AG04450 (cell line): Measurements from ENCODE around the gene KCTD21. TPM values are rescaled to one million over a fixed set of nuclear protein-coding genes. Genes with fewer than 3 reads are reported as not detected.
A peak's percentile ranks its signal among the peaks of the same experiment; 100 is the strongest.

ENCODE experiments used
- CTCF ChIA-PET: fragments of 300-600, 350-600 bp; formaldehyde crosslinking; extraction: SDS; loops from one replicate; lab custom pipeline; 2022; ENCODE audit warnings: antibody characterized with exemption, inconsistent platforms; lab: Charles Lee
- POLR2A ChIA-PET: fragments of 350-600 bp; formaldehyde crosslinking; extraction: SDS; loops from one replicate; lab custom pipeline; 2021; ENCODE audit warnings: antibody characterized with exemption, inconsistent platforms; lab: Yijun Ruan, JAX
- DNase-seq: peaks from one replicate; pipeline ENCODE4 v3.0.0-alpha.2; 2011; ENCODE audit warnings: low read depth, low spot score
- H3K27ac ChIP-seq: one replicate; pipeline ENCODE4 v1.5.1; 2012; ENCODE audit warnings: low read depth, low read length, control low read depth
- H3K27me3 ChIP-seq: one replicate; pipeline ENCODE4 v1.6.0; 2012; ENCODE audit warnings: low read length; ENCODE audit not compliant: control insufficient read depth, insufficient read depth
- H3K4me3 ChIP-seq: 2 replicates; pipeline ENCODE4 v1.5.1; 2011; ENCODE audit warnings: mild to moderate bottlenecking, low read depth, low read length, control low read depth
- H3K9me3 ChIP-seq: 2 replicates; pipeline ENCODE4 v1.5.1; 2012; ENCODE audit warnings: low read length; ENCODE audit not compliant: control insufficient read depth, insufficient read depth
- polyA plus RNA-seq: library from polyadenylated mRNA; depleted of rRNA; stranded (reverse); fragments of >200 nt; gene quantifications from 2 replicates; pipeline ENCODE4 v1.2.3, GENCODE V29; 2011
- TF ChIP-seq, protein P1 (sequence below): IDR thresholded peaks from 2 replicates; pipeline ENCODE4 v1.5.1; 2011; ENCODE audit warnings: low read depth, low read length, control low read depth, inconsistent platforms

The KCTD21 gene
- polyA plus RNA-seq, 1 experiment = 18.4 TPM

DNA sequence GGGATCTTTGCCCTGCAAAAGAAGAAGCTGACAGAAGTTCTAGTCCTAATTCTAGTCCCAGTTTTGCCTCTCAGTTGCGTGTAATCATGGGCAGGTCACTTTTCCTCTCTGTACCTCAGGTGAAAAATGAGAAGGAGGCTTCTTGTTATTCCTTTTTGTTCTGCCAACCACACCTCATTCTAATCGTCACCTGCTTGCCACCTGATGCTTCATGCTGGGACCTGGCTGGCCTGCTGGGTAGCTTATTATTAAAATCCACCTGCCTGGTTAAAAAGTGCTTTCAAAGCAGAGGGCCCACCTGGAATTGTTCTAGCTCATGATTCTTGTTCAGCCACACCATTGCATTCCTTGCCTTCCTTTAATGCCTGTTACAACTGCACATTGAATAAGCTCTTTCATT, 40.6 kb downstream of the KCTD21 start:
- Histone ChIP-seq H3K4me3 (no peak overlapping the region), H3K9me3 (no peaks in the 10 kb centered on the region), H3K27ac (no peak overlapping the region), H3K27me3 (no peaks in the 10 kb centered on the region)
- ChIA-PET CTCF (interaction anchor here (0.5 to 3.5 kb wide), 3 partner anchors 16 to 417 kb away, joined by 3 to 61 read pairs (median 4); no protein-coding TSS in a partner anchor), POLR2A (interaction anchor here (0.9 kb wide), 1 partner anchor 8 kb away, joined by 4 read pairs; the partner anchor contains the start of gene ALG8)
- TF ChIP-seq, protein P1, sequence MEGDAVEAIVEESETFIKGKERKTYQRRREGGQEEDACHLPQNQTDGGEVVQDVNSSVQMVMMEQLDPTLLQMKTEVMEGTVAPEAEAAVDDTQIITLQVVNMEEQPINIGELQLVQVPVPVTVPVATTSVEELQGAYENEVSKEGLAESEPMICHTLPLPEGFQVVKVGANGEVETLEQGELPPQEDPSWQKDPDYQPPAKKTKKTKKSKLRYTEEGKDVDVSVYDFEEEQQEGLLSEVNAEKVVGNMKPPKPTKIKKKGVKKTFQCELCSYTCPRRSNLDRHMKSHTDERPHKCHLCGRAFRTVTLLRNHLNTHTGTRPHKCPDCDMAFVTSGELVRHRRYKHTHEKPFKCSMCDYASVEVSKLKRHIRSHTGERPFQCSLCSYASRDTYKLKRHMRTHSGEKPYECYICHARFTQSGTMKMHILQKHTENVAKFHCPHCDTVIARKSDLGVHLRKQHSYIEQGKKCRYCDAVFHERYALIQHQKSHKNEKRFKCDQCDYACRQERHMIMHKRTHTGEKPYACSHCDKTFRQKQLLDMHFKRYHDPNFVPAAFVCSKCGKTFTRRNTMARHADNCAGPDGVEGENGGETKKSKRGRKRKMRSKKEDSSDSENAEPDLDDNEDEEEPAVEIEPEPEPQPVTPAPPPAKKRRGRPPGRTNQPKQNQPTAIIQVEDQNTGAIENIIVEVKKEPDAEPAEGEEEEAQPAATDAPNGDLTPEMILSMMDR = no peak
- no peak for DNase-seq

DNA sequence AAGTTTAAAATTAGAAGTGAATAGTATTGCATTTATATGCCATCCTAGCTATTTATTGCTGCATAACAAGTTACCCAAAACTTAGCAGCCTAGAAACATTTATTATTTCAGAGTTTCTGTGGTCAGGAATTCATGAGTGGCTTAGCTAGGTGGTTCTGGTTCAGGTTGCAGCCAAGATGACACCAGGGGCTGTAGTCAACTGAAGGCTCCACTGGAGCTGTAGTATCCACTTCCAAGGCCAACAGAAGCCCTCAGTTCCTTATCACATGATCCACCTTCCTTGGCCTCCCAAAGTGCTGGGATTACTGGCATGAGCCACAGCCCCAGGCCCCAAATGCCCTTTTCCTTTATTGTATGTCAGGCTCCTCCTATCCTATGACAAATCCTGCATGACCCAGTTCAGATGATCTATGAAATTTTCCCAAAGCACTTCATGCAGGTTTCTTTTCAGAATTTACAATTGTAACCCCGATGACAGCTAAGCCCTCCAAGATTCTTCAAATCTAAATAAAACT, 42.9 kb downstream of the KCTD21 start:
- H3K4me3 ChIP-seq = no peak overlapping the region
- no peaks in the 10 kb centered on the region for H3K27me3 ChIP-seq
- ChIA-PET CTCF (interaction anchor here (1.1 kb wide), 1 partner anchor 419 kb away, joined by 4 read pairs; no protein-coding TSS in a partner anchor), POLR2A (interaction anchor here (1.3 kb wide), 1 partner anchor 43 kb away, joined by 3 read pairs; the partner anchor contains the start of genes KCTD21 and USP35)
- TF ChIP-seq, protein P1 = no peak
- no peaks in the 10 kb centered on the region for H3K9me3 ChIP-seq
- no peak for DNase-seq
- no peak overlapping the region for H3K27ac ChIP-seq

DNA sequence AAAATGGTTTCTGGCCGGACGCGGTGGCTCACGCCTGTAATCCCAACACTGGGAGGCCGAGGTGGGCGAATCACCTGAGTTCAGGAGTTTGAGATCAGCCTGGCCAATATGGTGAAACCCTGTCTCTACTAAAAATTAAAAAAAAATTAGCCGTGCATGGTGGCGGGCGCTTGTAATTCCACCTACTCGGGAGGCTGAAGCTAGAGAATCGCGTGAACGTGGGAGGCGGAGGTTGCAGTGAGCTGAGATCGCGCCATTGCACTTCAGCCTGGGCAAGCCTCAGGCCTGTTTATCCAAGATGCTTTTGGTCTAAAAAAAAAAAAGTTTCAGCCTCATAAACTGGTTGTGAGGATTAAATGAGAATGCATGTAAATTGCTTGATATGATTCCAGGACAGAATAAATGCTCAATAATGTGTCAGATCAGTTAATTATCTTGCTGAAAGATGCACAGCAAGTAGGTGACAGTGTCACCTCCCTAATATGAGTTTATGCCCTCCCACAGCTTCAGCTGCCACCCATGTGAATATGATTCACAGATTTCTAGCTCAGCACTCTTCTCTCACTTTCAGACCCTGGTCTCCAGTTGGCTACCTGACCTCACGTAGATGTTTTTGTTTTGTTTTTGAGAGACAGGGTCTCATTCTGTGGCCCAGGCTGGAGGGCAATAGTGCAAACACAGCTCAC, 47.9 kb downstream of the KCTD21 start:
- no peak for DNase-seq
- TF ChIP-seq, protein P1 = no peak
- Histone ChIP-seq H3K4me3 (peak overlapping the region; percentile 87), H3K27me3 (no peaks in the 10 kb centered on the region), H3K27ac (no peak overlapping the region), H3K9me3 (no peaks in the 10 kb centered on the region; the same call in 1 of the 2 replicates)
- ChIA-PET POLR2A (no interaction called here), CTCF (interaction anchor here (0.7 to 1.0 kb wide), 2 partner anchors 424 to 434 kb away, joined by 3 to 4 read pairs; partner anchors contain the start of gene NARS2)

DNA sequence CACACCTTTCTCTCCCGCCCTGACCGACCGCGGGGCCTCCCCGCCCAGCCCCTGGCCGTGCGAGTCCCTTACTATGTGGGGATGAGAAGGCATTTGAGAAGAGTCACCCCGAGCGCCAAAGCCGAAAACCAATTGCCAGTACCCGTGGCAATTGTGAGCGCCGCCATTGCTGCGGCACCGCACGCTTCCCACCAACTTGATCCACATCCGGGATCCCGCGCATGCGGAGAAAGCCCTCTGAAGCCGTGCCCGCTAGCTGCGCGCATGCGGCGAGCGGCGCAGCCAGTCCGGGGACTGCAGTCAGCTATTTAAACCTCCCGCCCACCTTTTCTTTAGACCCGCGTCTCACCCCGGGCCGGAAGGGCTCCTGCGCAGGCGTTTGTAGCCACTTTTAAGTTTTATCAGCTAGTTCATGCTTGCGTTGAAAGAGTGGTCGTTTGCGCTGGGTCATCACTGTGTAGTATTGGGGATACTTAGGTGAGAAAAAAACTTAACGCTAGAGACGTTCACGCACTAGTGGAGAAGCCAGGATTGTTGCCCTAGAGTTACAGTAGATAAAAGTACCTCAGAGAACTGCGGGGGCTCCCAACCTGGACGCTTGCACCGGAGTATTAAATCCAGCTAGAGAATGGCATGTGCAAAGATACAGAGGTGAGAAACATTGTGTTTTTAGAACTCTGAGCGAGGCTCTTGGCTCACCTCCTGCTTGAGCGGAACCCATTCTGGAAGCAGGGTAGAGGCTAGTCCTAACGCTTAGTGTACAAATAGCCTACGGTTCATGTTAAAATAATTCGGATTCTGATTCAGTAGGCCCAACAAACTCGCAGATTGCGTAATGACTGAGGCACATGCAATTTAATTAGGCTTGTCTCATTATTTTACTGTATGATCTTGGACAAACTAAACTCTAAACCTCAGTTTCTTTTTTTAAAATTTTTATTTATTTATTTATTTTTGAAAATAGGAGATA, 48.7 kb downstream of the KCTD21 start, which contains the start of gene ALG8:
TSS of gene ALG8 (minus strand) at position 205 of the 970 bp plus-strand sequence. CDS start at position 167, 38 bp downstream.
- no peaks in the 10 kb centered on the region; the same call in 1 of the 2 replicates for H3K9me3 ChIP-seq
- POLR2A ChIA-PET = interaction anchor here (0.6 to 1.7 kb wide), 7 partner anchors 8 to 446 kb away, joined by 3 to 7 read pairs (median 4); partner anchors contain the start of genes INTS4, KCTD21, NDUFC2 and USP35
- H3K4me3 ChIP-seq = peak within 1 kb of the TSS; percentile 87
- CTCF ChIA-PET = interaction anchor here (1.1 to 1.3 kb wide), 2 partner anchors 363 to 425 kb away, joined by 3 to 6 read pairs; no protein-coding TSS in a partner anchor
- peak; percentile 91 for DNase-seq
- no peaks in the 10 kb centered on the region for H3K27me3 ChIP-seq
- TF ChIP-seq, protein P1 = no peak
- H3K27ac ChIP-seq = peak within 1 kb of the TSS; percentile 90
